OCI-LY1 (cell line): ENCODE data around the gene RGS13.

Source experiments
- H2AFZ ChIP-seq: fragments of 200-600 bp; sonication (generic), shearing (Covaris generic); 2 replicates; pipeline ENCODE4 v1.6.0; 2014; ENCODE audit warnings: antibody characterized with exemption, mild to moderate bottlenecking, low read length
- H3F3A ChIP-seq: fragments of 200-600 bp; sonication (generic), shearing (Covaris generic); 2 replicates; pipeline ENCODE4 v1.6.0; 2014; ENCODE audit warnings: mild to moderate bottlenecking, antibody characterized with exemption, low read length, moderate library complexity; ENCODE audit not compliant: insufficient read depth
- H3K27ac ChIP-seq: fragments of 200-600 bp; sonication (generic); 2 replicates; pipeline ENCODE4 v1.5.1; 2014; ENCODE audit warnings: low read length, mixed run types, mild to moderate bottlenecking, low read depth; ENCODE audit not compliant: poor library complexity, severe bottlenecking
- H3K27me3 ChIP-seq: fragments of 200-600 bp; sonication (generic); 2 replicates; pipeline ENCODE4 v1.6.0; 2014; ENCODE audit warnings: antibody characterized with exemption, mild to moderate bottlenecking, low read length, moderate library complexity; ENCODE audit not compliant: insufficient read depth
- H3K36me3 ChIP-seq: fragments of 200-600 bp; sonication (generic); 2 replicates; pipeline ENCODE4 v1.6.1; 2014; ENCODE audit warnings: mild to moderate bottlenecking, antibody characterized with exemption, low read length, moderate library complexity, mixed read lengths; ENCODE audit not compliant: insufficient read depth
- H3K4me1 ChIP-seq: fragments of 200-600 bp; sonication (generic); 2 replicates; pipeline ENCODE4 v1.5.1; 2014; ENCODE audit warnings: mild to moderate bottlenecking, low read length, moderate library complexity; ENCODE audit not compliant: insufficient read depth, severe bottlenecking
- H3K4me2 ChIP-seq: fragments of 200-600 bp; sonication (generic), shearing (Covaris generic); 2 replicates; pipeline ENCODE4 v1.6.1; 2014; ENCODE audit warnings: low read length
- H3K4me3 ChIP-seq: fragments of 200-600 bp; sonication (generic); 2 replicates; pipeline ENCODE4 v1.5.1; 2014; ENCODE audit warnings: low read length, low read depth, mild to moderate bottlenecking, mixed read lengths; ENCODE audit not compliant: poor library complexity, severe bottlenecking
- H3K79me2 ChIP-seq: fragments of 200-600 bp; shearing (Covaris generic); 2 replicates; pipeline ENCODE4 v1.6.1; 2016; ENCODE audit warnings: mixed run types, low read length, mixed read lengths; ENCODE audit not compliant: insufficient read depth
- H3K9ac ChIP-seq: fragments of 200-600 bp; sonication (generic), shearing (Covaris generic); 2 replicates; pipeline ENCODE4 v1.6.1; 2014; ENCODE audit warnings: mild to moderate bottlenecking, low read length, mixed read lengths
- H3K9me2 ChIP-seq: fragments of 200-600 bp; sonication (generic), shearing (Covaris generic); 2 replicates; pipeline ENCODE4 v1.6.1; 2014; ENCODE audit warnings: low read depth, mild to moderate bottlenecking, low read length, mixed read lengths
- H3K9me3 ChIP-seq: fragments of 200-600 bp; shearing (Covaris generic); 2 replicates; pipeline ENCODE4 v1.6.1; 2014; ENCODE audit warnings: low read length, mixed read lengths
- H4K20me1 ChIP-seq: fragments of 200-600 bp; sonication (generic), shearing (Covaris generic); 2 replicates; pipeline ENCODE4 v1.6.0; 2016; ENCODE audit warnings: mild to moderate bottlenecking, low read length; ENCODE audit not compliant: insufficient read depth
- EZH2 ChIP-seq: fragments of 200-600 bp; sonication (generic), shearing (Covaris generic); IDR thresholded peaks from 2 replicates; pipeline ENCODE4 v1.8.0; 2017; ENCODE audit warnings: borderline replicate concordance, mixed run types, mild to moderate bottlenecking, antibody characterized with exemption, low read length, moderate library complexity, mixed read lengths
- TF ChIP-seq, protein P1 (sequence below): fragments of 200-600 bp; sonication (generic), shearing (Covaris generic); IDR thresholded peaks from 2 replicates; pipeline ENCODE4 v1.5.1; 2017; ENCODE audit warnings: mild to moderate bottlenecking, antibody characterized with exemption, low read length, moderate library complexity, mixed read lengths

RGS13 gene

GRCh38 chr1:192631749-192632148 is 4.2 kb upstream of the RGS13 start:
- H3K9ac ChIP-seq: peak overlapping the region; percentile 86; the same call in 1 of the 2 replicates
- no peaks in the 10 kb centered on the region for H4K20me1 ChIP-seq
- peaks cover 8% of the 10 kb centered on the region; the same call in 1 of the 2 replicates for H3F3A ChIP-seq
- H3K4me2 ChIP-seq: peak overlapping the region; percentile 94
- H3K9me2 ChIP-seq: no peaks in the 10 kb centered on the region
- no peaks in the 10 kb centered on the region for H3K9me3 ChIP-seq
- H3K4me3 ChIP-seq: no peak overlapping the region
- no peak overlapping the region for H2AFZ ChIP-seq
- no peaks in the 10 kb centered on the region for H3K36me3 ChIP-seq
- no peak for TF ChIP-seq EZH2
- TF ChIP-seq, protein P1, sequence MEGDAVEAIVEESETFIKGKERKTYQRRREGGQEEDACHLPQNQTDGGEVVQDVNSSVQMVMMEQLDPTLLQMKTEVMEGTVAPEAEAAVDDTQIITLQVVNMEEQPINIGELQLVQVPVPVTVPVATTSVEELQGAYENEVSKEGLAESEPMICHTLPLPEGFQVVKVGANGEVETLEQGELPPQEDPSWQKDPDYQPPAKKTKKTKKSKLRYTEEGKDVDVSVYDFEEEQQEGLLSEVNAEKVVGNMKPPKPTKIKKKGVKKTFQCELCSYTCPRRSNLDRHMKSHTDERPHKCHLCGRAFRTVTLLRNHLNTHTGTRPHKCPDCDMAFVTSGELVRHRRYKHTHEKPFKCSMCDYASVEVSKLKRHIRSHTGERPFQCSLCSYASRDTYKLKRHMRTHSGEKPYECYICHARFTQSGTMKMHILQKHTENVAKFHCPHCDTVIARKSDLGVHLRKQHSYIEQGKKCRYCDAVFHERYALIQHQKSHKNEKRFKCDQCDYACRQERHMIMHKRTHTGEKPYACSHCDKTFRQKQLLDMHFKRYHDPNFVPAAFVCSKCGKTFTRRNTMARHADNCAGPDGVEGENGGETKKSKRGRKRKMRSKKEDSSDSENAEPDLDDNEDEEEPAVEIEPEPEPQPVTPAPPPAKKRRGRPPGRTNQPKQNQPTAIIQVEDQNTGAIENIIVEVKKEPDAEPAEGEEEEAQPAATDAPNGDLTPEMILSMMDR: no peak
- H3K27me3 ChIP-seq: no peaks in the 10 kb centered on the region
- peak overlapping the region; percentile 98 for H3K27ac ChIP-seq
- H3K79me2 ChIP-seq: peaks cover 13% of the 10 kb centered on the region
- peaks cover 91% of the 10 kb centered on the region for H3K4me1 ChIP-seq

- H3K4me2 ChIP-seq: peak overlapping the region; percentile 94
- H3K9me2 ChIP-seq: no peaks in the 10 kb centered on the region
- H3K27me3 ChIP-seq: no peaks in the 10 kb centered on the region
- H3K79me2 ChIP-seq: peaks cover 17% of the 10 kb centered on the region
- TF ChIP-seq EZH2: no peak
- TF ChIP-seq, protein P1: no peak
- H3F3A ChIP-seq: peaks cover 5% of the 10 kb centered on the region; the same call in 1 of the 2 replicates
- H2AFZ ChIP-seq: no peak overlapping the region
- H3K9me3 ChIP-seq: no peaks in the 10 kb centered on the region
- peaks cover 86% of the 10 kb centered on the region for H3K4me1 ChIP-seq
- H4K20me1 ChIP-seq: no peaks in the 10 kb centered on the region
- peak overlapping the region; percentile 65 for H3K9ac ChIP-seq
- H3K36me3 ChIP-seq: no peaks in the 10 kb centered on the region
- H3K27ac ChIP-seq: peak overlapping the region; percentile 98
- no peak overlapping the region for H3K4me3 ChIP-seq
These were observed 3.8 kb upstream of the RGS13 start for GRCh38 chr1:192632188-192632587.

- no peaks in the 10 kb centered on the region for H3K9me3 ChIP-seq
- H3K4me2 ChIP-seq: peak overlapping the region; percentile 94
- peaks cover 6% of the 10 kb centered on the region; the same call in 1 of the 2 replicates for H3K36me3 ChIP-seq
- TF ChIP-seq, protein P1: no peak
- TF ChIP-seq EZH2: no peak
- H2AFZ ChIP-seq: no peak overlapping the region
- H3K27me3 ChIP-seq: no peaks in the 10 kb centered on the region
- H4K20me1 ChIP-seq: no peaks in the 10 kb centered on the region
- peak overlapping the region; percentile 98 for H3K27ac ChIP-seq
- peak overlapping the region; percentile 65 for H3K9ac ChIP-seq
- H3K9me2 ChIP-seq: no peaks in the 10 kb centered on the region
- peaks cover 83% of the 10 kb centered on the region for H3K4me1 ChIP-seq
- H3K4me3 ChIP-seq: peak overlapping the region; percentile 83
- peaks cover 5% of the 10 kb centered on the region; the same call in 1 of the 2 replicates for H3F3A ChIP-seq
- H3K79me2 ChIP-seq: peaks cover 24% of the 10 kb centered on the region
These were observed 3.1 kb upstream of the RGS13 start for GRCh38 chr1:192632641-192633532.
